ENCODE measurements around the gene ANXA5.

Gene ANXA5

GRCh38 chr4:121726642-121727268, 30.0 kb upstream of the ANXA5 start:
- H3K4me3 ChIP-seq (ENCODE audit: low read depth, low read length) = no peak overlapping the region
- peak; percentile 33 for DNase-seq (ENCODE audit: low read depth)
- TF ChIP-seq CTCF (IDR thresholded peaks at IDR 0.05; ENCODE audit: control insufficient read depth, extremely low read depth, insufficient read depth) = peak; percentile 67

- DNase-seq (ENCODE audit: low read depth) = no peak
- no peak overlapping the region for H3K4me3 ChIP-seq (ENCODE audit: low read depth, low read length)
- TF ChIP-seq CTCF (IDR thresholded peaks at IDR 0.05; ENCODE audit: control insufficient read depth, extremely low read depth, insufficient read depth) = no peak
These were observed 27.9 kb upstream of the ANXA5 start for GRCh38 chr4:121724671-121725070.

DNA sequence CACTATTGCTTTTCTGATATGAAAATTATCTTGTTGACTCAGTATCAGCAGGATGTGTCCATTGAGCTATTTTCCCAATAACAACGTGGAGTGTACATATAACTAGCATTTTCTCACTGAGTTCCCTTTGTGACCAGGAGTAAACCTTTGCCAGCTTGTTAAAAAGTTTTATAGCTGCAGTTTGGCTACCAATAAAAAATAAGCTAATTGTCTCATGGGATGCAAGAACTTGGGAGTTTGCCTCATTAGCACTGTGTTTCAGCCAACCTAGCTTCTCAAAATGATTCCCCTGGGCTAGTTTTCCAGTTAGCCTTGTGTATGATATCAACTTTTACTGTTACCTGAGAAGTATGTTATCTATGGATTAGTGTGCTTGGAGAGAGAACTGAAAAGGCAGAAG, 24.9 kb upstream of the ANXA5 start:
- no peak for TF ChIP-seq CTCF (IDR thresholded peaks at IDR 0.05; ENCODE audit: control insufficient read depth, extremely low read depth, insufficient read depth)
- no peak overlapping the region for H3K4me3 ChIP-seq (ENCODE audit: low read depth, low read length)
- DNase-seq (ENCODE audit: low read depth) = peak; percentile 75

DNA sequence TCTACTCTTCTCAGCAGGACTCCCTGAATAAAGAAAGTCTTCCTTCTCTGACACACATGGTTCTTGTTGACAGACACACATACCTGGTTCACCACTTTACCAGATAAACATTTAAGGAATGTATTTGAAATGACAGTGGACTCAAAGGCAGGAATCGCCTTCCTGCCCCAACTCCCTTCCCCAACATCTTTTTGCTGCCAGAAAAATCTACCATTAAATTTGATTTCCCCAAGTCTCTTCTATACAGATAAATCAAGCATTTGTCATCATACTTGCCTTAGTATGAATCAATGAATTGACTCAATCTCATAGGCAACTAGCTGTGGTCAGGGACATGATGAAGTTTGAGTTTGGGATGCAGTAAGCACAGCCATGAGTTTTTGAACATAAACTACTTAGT, 23.3 kb upstream of the ANXA5 start:
- no peak overlapping the region for H3K4me3 ChIP-seq (ENCODE audit: low read depth, low read length)
- TF ChIP-seq CTCF (IDR thresholded peaks at IDR 0.05; ENCODE audit: control insufficient read depth, extremely low read depth, insufficient read depth) = no peak

DNA sequence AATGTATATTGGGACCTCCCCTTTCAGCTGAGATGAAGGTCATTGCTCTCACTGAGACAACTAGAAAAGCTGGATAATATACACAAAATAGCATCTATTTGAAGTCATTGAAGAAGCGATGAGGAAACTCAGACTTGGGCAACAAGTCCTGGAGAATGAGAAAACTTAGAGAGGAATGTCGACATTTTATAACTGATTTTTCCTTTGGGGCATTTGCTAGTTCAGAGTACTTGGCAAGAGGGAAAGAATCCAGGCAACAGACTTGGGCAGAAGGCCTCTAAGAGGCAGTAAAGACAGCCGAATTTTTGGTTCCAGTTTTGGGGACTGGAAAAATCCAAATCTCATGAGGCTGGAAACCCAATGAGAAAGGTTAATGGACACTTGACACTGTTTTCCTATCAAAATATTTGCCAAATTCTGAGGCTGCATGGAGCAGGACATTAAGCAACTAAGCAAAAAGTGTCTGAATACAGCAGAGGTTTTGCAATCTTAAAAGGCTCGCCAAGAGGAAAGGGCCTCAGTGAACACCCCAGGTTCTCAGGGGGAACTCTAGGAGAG, 21.0 kb upstream of the ANXA5 start:
- TF ChIP-seq CTCF (IDR thresholded peaks at IDR 0.05; ENCODE audit: control insufficient read depth, extremely low read depth, insufficient read depth) = no peak
- no peak overlapping the region for H3K4me3 ChIP-seq (ENCODE audit: low read depth, low read length)
- DNase-seq (ENCODE audit: low read depth) = no peak

More for the DNA sequence above, 23.3 kb upstream of the ANXA5 start:
- DNase-seq (ENCODE audit: low read depth) = no peak

DNA sequence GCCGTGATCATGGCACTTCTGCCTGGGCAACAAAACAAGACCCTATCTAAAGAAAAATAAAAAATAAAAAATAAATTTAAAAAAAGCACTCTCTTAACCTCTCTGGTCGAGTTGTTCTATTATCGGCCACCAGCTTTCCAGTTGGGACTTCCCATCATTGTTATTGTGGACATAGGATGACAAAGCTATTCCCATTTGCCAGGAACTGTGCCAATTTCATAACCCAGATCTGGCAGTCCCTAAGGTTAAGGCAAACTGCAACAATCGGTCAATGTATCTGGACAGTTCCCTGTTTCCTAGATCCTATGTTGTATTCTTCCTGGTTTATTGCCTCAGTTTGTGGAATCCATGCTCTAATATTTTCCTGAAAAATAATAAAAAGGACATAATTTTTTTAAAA, 17.8 kb upstream of the ANXA5 start:
- no peak overlapping the region for H3K4me3 ChIP-seq (ENCODE audit: low read depth, low read length)
- no peak for TF ChIP-seq CTCF (IDR thresholded peaks at IDR 0.05; ENCODE audit: control insufficient read depth, extremely low read depth, insufficient read depth)
- DNase-seq (ENCODE audit: low read depth) = no peak

DNA sequence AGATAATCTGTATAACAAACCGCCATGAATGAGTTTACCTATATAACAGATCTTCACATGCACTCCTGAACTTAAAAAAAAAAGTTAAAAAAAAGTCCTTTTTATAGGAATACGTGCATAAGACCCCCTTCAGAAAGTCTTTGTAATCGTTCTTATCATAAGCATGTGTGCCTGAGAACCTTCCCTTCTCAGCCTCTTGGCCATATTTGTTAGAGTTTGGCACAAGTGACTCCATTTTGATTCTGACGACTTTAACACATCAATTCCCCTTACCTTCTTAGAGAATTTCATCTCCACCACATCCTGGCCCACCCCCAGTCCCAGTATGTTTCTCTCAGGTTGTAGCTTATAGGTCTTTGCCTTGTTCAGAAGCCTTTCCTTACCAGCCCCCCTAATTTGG, 16.0 kb upstream of the ANXA5 start:
- H3K4me3 ChIP-seq (ENCODE audit: low read depth, low read length) = no peak overlapping the region
- no peak for DNase-seq (ENCODE audit: low read depth)
- no peak for TF ChIP-seq CTCF (IDR thresholded peaks at IDR 0.05; ENCODE audit: control insufficient read depth, extremely low read depth, insufficient read depth)
